HCT116 (cell line): ENCODE data around the gene CPSF7.

Experiments used
- CTCF ChIP-seq, 3 experiments: fragments of 200-600 bp in 1 of 3; sonication (generic) in 1 of 3; IDR thresholded peaks in 2 of 3; conservative IDR thresholded peaks in 1 of 3; 2 replicates each; pipeline ENCODE4 v1.5.1; 2012 to 2017; ENCODE audit warnings: low read depth in 2 of 3, low read length in 2 of 3, antibody characterized with exemption in 1 of 3, borderline replicate concordance in 1 of 3, control low read depth in 1 of 3, mild to moderate bottlenecking in 1 of 3, mixed read lengths in 1 of 3, mixed run types in 1 of 3, moderate library complexity in 1 of 3; ENCODE audit not compliant: insufficient read depth in 1 of 3
- EZH2 ChIP-seq: fragments of 200-600 bp; sonication (generic); IDR thresholded peaks from 2 replicates; pipeline ENCODE4 v1.6.1; 2017; ENCODE audit warnings: antibody characterized with exemption, mixed run types
- POLR2A ChIP-seq: IDR thresholded peaks from 2 replicates; pipeline ENCODE4 v1.7.0; 2011; ENCODE audit warnings: borderline replicate concordance; ENCODE audit not compliant: insufficient read depth, insufficient read length; ENCODE audit errors: extremely low read depth
- POLR2AphosphoS5 ChIP-seq: IDR thresholded peaks from 2 replicates; pipeline ENCODE4 v1.6.1; 2011; ENCODE audit warnings: mild to moderate bottlenecking, low read depth, low read length, moderate library complexity
- TCF7L2 ChIP-seq: IDR thresholded peaks from 2 replicates; pipeline ENCODE4 v1.7.0; 2011; ENCODE audit warnings: borderline replicate concordance, inconsistent platforms; ENCODE audit not compliant: insufficient read depth, insufficient read length; ENCODE audit errors: extremely low read depth

DNA sequence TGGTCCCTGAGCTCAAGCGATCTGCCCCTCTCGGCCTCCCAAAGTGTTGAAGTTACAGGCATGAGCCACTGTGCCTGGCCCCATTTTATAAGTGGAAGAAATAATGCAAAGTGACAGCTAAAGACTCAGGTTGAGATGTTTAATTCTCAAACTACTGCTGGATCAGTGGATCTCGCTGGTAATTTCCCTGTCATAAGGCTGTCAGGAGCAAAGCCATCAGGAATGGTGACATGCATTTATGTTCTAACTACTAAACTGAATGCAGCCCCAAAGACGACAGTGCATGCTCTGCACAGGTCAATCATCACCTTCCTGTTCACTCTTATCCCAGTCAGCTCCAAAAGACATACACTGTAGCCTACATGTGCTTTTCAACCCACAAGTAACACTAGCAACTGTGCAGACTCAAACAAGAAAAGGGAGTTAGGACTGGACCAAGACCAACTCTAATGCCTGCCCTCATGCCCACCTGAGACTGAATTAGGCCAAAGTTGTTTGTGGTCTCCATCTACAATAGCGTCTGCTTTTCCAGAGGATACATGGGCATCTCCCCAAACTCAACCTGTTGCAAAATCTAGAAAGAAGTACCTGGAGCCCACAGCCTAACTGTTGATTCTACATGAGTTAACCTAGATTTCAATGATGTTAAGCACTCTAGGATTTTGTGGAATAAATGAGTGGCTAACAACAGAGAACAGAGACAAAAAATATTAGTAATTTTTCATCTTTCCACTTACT is 22.6 kb downstream of the CPSF7 start:
- TF ChIP-seq CTCF (IDR thresholded peaks at IDR 0.05 in 2 of 3, conservative IDR thresholded peaks at IDR 0.05 in 1 of 3; ENCODE audit: borderline replicate concordance in 1 of 3, insufficient read depth in 1 of 3, low read depth in 2 of 3, low read length in 2 of 3) (no peak), TCF7L2 (no peak), EZH2 (no peak), POLR2AphosphoS5 (no peak), POLR2A (no peak)
